GM21360 (cell line): ENCODE results near the gene NDUFB10.

Experiments used
- ATAC-seq: cut with Tn5 transposase; IDR thresholded peaks from one replicate; pipeline ENCODE4 v1.9.1; 2021; ENCODE audit warnings: mild to moderate bottlenecking, moderate library complexity; ENCODE audit not compliant: unreplicated experiment

NDUFB10 gene

GRCh38 chr16:1998852-1999801, 39.8 kb downstream of the NDUFB10 start:
- ATAC-seq = no peak

GRCh38 chr16:1999866-2000514, 40.7 kb downstream of the NDUFB10 start:
- ATAC-seq = no peak

DNA sequence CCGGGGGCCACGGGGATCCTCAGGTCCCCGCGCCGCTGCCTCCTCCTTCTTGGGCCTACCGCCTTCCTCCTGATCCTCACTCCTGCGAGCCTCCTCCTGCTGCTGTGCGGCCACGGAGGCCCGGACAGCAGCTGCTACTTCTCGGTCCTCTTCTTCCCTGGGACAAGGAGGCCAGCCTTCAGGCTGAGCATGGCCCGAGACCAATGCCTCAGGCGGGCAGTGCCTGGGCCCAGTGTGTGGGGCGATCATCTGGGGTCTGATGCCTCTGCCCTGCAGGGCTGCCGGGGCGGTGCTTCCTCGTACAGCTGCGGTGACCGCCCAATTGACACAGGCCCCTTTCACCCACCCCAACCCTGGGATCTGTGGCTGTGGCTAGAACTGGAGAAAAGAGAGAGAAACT, 41.7 kb downstream of the NDUFB10 start:
- no peak for ATAC-seq

GRCh38 chr16:2001456-2002355, 42.4 kb downstream of the NDUFB10 start:
- ATAC-seq = no peak

GRCh38 chr16:2002406-2003230, 43.3 kb downstream of the NDUFB10 start:
- ATAC-seq = no peak

DNA sequence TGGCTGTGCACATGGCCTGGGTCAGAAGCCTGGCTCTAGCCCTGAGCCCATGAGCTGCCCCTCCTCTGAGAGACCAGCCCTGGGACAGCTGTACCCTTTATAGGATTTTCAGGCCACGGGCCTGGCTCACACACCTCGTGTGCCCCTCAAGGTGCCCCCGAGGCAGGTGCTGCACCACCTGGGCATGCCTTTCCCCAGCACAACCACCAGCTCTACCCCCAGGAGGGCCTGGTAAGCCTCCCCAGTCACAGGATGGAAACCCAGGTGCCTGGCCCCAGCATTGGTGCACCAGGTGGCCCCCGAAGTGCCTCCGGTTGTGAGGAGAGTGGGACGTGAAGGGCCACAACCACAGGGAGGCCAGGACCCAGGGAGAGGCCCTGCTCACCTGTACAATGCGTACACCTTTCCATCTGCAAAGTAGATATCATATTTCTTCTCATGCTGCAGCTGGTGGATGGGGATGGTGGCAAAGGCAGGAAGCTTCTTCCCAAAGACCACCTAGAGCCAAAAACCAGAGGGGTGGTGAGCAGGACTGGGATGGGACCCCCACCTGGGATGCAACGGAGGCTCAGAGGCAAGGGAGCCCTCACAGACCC, 44.0 kb downstream of the NDUFB10 start:
- no peak for ATAC-seq

- ATAC-seq = peak; percentile 60
These were observed 44.7 kb downstream of the NDUFB10 start for GRCh38 chr16:2003827-2004641.

GRCh38 chr16:2004795-2005517, 45.6 kb downstream of the NDUFB10 start:
- no peak for ATAC-seq

DNA sequence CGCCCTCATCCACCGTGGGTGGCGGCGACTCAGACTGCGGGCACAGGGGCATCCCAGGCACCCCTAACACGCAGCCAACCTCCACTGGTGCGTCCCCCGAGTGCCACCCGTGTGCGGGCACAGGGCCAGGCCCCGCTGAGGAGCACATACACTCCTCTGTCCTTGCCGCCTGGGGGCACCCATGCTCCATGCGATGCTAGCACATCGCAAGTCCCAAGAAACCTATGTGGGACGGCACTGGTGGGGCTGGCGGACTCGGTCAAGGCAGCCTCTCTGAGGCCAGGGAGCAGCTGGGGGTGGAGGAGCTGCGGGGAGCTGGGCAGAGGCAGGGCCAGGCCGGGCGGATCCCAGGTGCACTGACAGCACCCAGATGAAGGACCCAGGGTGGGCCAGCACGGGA, 46.3 kb downstream of the NDUFB10 start:
- ATAC-seq = no peak

DNA sequence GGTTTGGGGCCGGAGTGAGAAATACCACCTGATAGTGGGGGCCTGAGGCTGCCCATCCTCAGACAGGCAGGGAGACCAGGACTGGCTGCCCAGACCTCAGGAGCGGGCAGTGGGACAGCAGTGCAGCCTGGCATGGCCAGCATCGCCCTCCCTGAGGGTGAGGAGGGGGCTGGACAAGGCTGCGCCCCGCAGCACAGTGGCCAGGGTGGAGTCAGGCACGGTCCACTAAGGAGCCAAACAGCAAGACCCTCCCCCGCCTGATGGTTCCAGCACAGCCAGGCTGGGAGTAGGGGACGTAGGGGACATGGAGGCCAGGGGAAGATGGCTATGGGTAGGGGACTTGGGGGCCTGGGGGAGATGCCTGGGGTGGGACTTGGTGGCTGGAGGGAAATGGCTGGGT, 47.0 kb downstream of the NDUFB10 start:
- ATAC-seq = no peak

- ATAC-seq = no peak
These were observed 47.9 kb downstream of the NDUFB10 start for GRCh38 chr16:2007081-2007836.

- no peak for ATAC-seq
These were observed 48.7 kb downstream of the NDUFB10 start for GRCh38 chr16:2008009-2008526.

DNA sequence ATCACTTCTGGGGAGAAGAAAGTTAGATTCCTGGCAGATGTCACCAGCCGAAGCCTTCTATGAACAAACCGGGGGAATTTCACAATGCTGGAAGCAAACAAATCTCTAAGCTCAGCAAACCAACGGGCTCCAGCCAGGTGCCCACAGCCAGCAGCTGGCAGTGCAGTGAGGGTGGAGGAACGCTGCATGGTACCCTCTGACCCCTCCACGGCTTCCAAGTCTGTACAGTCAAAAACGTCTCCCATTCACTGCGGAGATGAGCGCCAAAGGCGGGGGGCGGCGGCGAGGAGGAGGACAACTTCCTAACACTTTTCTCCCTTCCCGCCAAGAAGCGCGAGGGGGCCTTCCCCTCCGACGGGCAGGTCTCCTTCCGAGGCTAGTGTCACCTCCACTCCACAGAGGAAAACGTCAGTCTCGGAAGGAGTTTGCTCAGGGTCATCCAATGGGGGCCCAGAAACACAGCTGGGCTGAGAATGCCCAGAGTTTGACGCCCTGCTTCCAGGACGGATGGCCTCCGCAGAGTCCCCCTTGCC, 49.4 kb downstream of the NDUFB10 start:
- ATAC-seq = no peak

DNA sequence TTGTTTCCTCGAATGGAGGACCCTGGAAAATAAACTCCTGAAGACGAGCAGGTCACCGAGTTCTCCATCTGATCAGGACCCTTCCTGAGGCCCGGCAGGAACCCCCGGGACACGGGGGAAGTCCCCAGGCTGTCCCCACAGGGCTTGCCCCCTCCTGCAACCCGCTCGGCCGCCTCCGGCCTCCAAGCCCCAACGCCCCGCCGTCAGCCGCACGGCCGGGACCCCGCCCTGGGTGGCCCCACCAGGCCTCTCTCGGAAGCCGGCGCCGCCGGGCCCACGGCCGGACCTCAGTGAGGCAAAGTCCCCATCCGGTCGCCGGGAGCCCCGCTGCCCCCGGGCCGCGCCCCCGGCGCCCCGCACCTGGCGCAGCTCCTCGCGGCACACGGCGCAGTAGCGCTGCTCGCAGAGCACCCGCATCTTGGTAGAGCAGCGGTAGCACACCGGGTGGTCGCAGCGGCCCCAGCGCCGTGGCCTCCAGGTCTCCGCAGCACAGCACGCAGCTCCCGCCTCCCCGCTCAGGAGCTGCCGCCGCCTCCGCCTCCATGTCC, 49.9 kb downstream of the NDUFB10 start:
- peak; percentile 29 for ATAC-seq

- peak; percentile 82 for ATAC-seq
These were observed 50.6 kb downstream of the NDUFB10 start, which contains the start of gene ZNF598 for GRCh38 chr16:2009791-2010510. Gene ZNF598, minus strand, starts transcription at chr16:2009821.
